ENCODE measurements around the gene ZNF497.

The ZNF497 gene

GRCh38 chr19:58400916-58401839, 38.6 kb upstream of the ZNF497 start (continued):
- TF ChIP-seq ZNF8 (CRISPR knock-in tag; IDR thresholded peaks at IDR 0.05) (no peak), CREB5 (CRISPR knock-in tag; IDR thresholded peaks at IDR 0.05; ENCODE audit: low read depth) (no peak), BACH2 (CRISPR knock-in tag; IDR thresholded peaks at IDR 0.05; ENCODE audit: borderline replicate concordance) (no peak), ZFP30 (CRISPR knock-in tag; IDR thresholded peaks at IDR 0.05) (no peak), CSDC2 (CRISPR knock-in tag; IDR thresholded peaks at IDR 0.05) (no peak), ZFP3 (CRISPR knock-in tag; IDR thresholded peaks at IDR 0.05) (no peak)

- TF ChIP-seq ZNF8 (CRISPR knock-in tag; IDR thresholded peaks at IDR 0.05): no peak
- peak; percentile 66 for ATAC-seq
Measured at GRCh38 chr19:58400316-58400915, 37.9 kb upstream of the ZNF497 start.

GRCh38 chr19:58399903-58400302, 37.4 kb upstream of the ZNF497 start:
- no peak for ATAC-seq
- TF ChIP-seq ZNF70 (CRISPR knock-in tag; IDR thresholded peaks at IDR 0.05) (no peak), TCF4 (CRISPR knock-in tag; IDR thresholded peaks at IDR 0.05; ENCODE audit: borderline replicate concordance) (no peak), ZFP3 (CRISPR knock-in tag; IDR thresholded peaks at IDR 0.05) (0 out of 2 replicates have a peak, but pooled peaks have one; percentile 61)

GRCh38 chr19:58398545-58398944, 36.0 kb upstream of the ZNF497 start:
- no peak for TF ChIP-seq SNAI2 (CRISPR knock-in tag; IDR thresholded peaks at IDR 0.05)
- TF ChIP-seq POU6F1 (CRISPR knock-in tag; IDR thresholded peaks at IDR 0.05; ENCODE audit: borderline replicate concordance, low read depth): no peak
- no peak for TF ChIP-seq CREB5 (CRISPR knock-in tag; IDR thresholded peaks at IDR 0.05; ENCODE audit: low read depth)
- TF ChIP-seq ZNF8 (CRISPR knock-in tag; IDR thresholded peaks at IDR 0.05): no peak
- no peak for TF ChIP-seq CSRNP3 (CRISPR knock-in tag; IDR thresholded peaks at IDR 0.05)
- no peak for TF ChIP-seq RARB (CRISPR knock-in tag; IDR thresholded peaks at IDR 0.05)
- no peak for TF ChIP-seq ISL1 (CRISPR knock-in tag; IDR thresholded peaks at IDR 0.05)
- ATAC-seq: no peak

GRCh38 chr19:58398087-58398486, 35.5 kb upstream of the ZNF497 start:
- no peak for ATAC-seq
- TF ChIP-seq CREB5 (CRISPR knock-in tag; IDR thresholded peaks at IDR 0.05; ENCODE audit: low read depth) (no peak), TCF4 (CRISPR knock-in tag; IDR thresholded peaks at IDR 0.05; ENCODE audit: borderline replicate concordance) (no peak)

GRCh38 chr19:58397533-58398037, 35.0 kb upstream of the ZNF497 start:
- ATAC-seq: no peak
- no peak for TF ChIP-seq ISL1 (CRISPR knock-in tag; IDR thresholded peaks at IDR 0.05)
- no peak for TF ChIP-seq SNAI2 (CRISPR knock-in tag; IDR thresholded peaks at IDR 0.05)
- no peak for TF ChIP-seq CSRNP3 (CRISPR knock-in tag; IDR thresholded peaks at IDR 0.05)
- TF ChIP-seq ZC3H10 (CRISPR knock-in tag; IDR thresholded peaks at IDR 0.05): no peak
- TF ChIP-seq TSHZ2 (CRISPR knock-in tag; IDR thresholded peaks at IDR 0.05): no peak
- no peak for TF ChIP-seq PPARA (CRISPR knock-in tag; IDR thresholded peaks at IDR 0.05; ENCODE audit: borderline replicate concordance)
- no peak for TF ChIP-seq ZNF8 (CRISPR knock-in tag; IDR thresholded peaks at IDR 0.05)
- no peak for TF ChIP-seq ESRRG (CRISPR knock-in tag; IDR thresholded peaks at IDR 0.05)

Measured in SK-N-SH treated with all-trans-retinoic acid at 6 μM for 48 hours (cell line).